GM04504 (cell line): Measurements from ENCODE around the gene ATP6AP2.
"Not testable (repeated sequence)": the region's sequence is repeated elsewhere in the genome, so short reads cannot be mapped to it uniquely, and the experiment has no call there.

Experiments
- DNase-seq: peaks from one replicate; pipeline ENCODE4 v3.0.0-alpha.2; 2012; ENCODE audit warnings: low read depth

ATP6AP2 gene

GRCh38 chrX:40576291-40576690 lies 4.5 kb upstream of the ATP6AP2 start:
- DNase-seq, result no peak

DNA sequence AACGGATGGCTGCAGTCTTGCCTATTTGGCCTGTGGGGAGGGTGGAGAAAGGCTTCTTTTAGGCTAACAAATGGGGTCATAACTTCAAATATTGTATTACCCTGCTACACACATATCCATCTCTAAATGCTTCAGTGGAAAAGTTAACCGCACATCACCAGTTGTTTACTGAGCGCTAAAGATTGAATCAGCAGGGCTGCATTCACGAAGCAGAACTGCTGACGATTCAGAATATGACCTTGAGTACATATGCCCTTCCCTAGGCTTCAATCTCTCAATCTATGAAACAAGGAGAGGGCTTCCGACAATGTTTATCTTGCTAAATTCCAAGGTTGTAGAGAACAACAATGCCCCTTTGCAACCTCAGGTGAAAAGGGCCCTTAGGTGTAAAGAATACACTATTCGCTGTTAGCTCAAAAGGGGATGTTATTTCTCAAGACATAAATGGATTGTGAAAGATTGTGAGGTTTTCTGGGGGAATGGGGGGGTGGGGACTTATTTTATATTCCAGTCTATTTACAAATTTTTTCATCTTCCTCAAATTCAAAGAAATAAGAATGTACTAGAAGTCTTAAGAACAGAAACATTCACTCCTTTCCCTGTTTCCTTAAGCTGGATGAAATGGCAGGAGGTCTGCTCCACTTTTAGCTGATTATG lies 2.6 kb upstream of the ATP6AP2 start:
- DNase-seq, result no peak

DNA sequence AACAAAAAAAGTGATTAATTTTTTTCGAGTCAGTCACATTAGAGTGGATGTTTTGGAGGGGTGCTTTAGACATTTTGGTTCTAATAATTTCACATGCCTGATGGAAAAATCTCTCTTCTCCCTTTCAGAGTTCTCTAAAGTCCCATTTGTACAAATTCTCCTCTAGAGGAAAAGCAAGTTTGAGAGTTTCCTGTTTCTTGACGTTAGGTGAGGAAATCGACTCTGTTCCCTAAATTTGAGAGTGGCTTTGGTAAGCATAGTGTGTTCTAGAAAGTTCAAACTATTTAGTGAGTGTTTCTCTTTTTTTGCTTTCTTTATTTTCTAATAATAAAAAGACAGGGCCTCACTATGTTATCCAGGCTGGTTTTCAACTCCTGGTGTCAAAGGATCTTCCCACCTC lies 1.6 kb upstream of the ATP6AP2 start:
- no peak for DNase-seq

DNA sequence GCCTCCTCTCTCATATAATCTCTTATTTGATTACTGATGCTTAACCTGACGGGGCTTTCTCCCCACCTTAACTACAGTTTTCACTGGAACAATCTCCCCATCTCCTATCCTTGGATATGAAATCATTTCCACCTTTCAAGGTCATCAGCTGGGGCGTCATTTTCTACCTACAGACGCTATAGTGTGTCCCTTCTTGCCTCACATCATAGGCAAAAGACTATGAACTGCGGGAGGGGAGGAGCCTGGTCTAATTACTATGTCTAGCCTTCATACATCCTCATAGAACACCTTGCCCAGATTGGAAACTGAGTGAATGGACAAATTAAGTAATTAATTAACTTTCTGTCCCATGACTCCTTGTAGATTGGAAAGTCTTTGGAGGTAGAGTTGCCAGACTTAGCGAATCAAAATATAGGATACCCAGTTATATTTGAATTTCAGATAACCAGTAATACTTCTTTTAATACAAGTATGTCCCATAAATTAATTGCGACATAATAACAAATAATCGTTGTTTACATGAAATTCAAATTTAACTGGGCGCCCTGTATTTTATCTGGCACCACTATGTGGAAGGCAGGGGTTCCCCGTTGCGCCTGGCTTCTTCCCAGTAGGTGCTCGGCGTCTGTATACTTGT lies 752 bp upstream of the ATP6AP2 start:
- DNase-seq, result no peak

DNA sequence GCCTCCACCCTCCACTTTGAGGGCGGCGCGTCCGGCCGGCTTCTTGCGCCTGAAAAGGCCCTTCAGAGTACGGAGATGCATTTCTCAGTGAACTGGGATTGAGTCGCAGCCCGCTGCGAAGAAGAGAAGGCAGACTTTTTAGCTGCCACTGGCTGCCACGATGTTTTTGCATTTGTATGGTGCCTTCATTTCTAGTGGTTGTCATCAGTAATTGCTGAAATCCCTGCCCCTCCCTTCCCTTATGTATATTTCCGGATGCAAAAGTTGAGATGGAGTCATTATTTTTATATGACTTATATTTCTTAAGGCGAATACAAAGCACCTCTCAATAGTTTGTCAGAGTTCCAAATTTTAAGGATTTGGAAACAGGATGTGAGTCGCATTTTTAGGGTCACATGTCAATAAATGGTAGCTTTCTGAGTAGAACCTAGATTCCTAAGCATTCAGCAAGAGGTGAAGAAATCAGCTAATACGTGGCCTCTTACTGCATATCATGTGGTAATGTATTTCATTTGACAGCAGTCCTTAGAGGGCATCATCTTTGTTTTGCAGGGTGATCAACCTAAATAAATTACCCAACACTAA lies 658 bp downstream of the ATP6AP2 start:
- no peak for DNase-seq

- DNase-seq, result not testable (repeated sequence)
Measured at GRCh38 chrX:40582178-40582577, 1.4 kb downstream of the ATP6AP2 start.

DNA sequence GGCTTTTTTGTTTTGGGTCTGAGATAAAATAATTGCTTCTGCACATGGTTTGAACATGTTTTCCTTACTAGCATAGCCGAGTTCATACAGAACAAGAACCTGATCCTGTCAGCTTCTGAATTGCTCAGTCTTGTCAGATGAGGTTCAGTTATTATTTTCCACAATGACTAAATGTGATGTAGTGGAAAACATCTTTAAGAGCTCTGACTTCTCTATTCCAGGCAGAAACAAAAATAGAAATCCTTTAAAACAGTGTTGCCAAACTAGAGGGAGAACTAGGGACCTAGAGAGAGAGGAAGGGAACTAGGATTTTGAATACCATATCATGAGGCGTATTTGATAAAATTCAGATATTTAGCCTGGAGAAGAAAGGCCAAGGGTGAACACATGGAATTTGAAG lies 2.0 kb downstream of the ATP6AP2 start:
- no peak for DNase-seq

DNA sequence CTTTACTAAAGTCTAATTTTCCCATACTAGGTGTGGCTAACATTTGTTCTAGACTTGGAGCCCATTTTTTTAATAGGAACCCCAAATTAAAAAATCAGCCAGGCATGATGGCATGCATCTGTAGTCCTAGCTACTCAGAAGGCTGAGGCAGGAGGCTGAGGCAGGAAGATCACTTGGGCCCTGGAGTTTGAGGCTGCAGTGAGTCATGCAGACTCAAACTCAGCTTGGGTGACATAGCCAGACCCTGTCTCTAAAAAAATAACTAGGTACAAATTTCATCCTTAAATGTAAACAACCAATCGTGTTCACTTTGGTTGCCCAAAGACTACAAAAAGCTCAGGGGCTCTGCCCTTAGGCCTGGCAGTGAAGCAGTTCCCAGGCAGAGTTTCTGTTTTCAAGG lies 6.9 kb downstream of the ATP6AP2 start:
- DNase-seq, result not testable (repeated sequence)

DNA sequence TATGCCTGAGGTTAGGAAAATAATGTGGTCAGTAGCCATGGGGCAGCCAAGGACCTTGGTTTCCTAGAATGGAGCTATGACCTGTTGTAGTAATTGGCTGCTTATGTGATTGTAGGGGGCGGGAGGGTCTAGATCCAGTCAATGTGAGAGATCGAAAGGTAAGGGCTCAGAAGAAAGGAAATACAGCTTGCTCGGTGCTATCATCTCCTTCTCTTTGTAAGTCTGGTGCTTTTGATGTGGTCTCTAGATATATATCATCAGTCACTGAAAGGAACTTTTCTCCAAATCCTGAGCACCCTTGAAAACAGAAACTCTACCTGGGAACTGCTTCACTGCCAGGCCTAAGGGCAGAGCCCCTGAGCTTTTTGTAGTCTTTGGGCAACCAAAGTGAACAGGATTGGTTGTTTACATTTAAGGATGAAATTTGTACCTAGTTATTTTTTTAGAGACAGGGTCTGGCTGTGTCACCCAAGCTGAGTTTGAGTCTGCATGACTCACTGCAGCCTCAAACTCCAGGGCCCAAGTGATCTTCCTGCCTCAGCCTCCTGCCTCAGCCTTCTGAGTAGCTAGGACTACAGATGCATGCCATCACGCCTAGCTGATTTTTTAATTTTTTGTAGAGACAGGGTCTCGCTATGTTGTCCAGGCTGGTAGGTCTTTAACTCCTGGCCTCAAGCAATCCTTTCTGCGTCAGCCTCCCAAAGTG lies 9.0 kb downstream of the ATP6AP2 start:
- not testable (repeated sequence) for DNase-seq

DNA sequence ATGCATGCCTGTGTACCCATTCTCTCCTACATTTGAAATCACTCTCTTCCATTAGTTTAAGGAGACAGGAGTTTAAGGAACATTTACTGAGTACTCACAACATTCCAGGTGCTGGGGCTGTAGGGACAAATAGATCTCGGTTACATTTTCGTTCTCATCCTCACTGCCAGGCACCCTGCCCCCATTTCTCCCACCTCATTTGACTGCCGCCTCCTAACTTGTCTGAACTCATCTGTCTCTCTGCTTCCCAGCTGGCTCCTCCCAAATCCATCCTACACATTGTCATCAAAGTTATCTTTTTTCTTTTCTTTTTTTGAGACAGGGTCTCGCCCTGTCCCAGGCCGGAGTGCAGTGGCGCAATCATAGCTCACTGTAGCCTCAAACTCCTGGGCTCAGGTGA lies 22.7 kb downstream of the ATP6AP2 start:
- DNase-seq, result no peak

GRCh38 chrX:40607381-40607780 lies 26.6 kb downstream of the ATP6AP2 start:
- no peak for DNase-seq

DNA sequence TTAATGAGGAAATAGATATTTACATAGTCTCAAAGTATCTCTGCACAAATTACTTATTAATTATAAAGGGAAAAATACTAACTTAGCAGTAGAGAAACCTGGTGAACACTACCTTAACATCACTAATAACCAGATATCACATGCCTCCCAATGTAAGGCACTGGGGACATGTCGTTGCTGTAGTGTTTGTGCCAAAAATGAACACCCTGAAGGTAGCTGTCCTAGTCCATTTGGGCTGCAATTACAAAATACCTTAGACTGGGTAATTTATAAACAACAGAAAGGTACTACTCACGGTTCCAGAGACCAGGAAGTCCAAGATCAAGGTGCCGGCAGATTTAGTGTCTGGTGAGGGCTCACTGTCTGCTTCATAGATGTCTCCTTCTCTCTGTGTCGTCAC lies 31.7 kb downstream of the ATP6AP2 start:
- DNase-seq, result no peak

DNA sequence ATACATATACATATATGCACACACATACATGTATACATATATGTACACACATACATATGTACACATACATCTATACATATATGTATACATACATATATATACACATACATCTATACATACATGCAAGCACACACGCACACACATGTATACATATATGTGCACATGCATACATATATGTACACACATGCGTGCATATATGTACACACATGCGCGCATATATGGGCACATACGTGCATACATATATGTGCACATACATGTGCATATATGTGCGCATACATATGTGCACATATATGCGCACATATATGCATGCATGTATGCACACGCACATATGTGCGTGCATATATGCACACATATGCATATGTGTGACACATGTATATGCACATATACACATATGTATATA lies 35.2 kb downstream of the ATP6AP2 start:
- DNase-seq, result no peak

GRCh38 chrX:40617566-40617965 lies 36.8 kb downstream of the ATP6AP2 start:
- no peak for DNase-seq

DNA sequence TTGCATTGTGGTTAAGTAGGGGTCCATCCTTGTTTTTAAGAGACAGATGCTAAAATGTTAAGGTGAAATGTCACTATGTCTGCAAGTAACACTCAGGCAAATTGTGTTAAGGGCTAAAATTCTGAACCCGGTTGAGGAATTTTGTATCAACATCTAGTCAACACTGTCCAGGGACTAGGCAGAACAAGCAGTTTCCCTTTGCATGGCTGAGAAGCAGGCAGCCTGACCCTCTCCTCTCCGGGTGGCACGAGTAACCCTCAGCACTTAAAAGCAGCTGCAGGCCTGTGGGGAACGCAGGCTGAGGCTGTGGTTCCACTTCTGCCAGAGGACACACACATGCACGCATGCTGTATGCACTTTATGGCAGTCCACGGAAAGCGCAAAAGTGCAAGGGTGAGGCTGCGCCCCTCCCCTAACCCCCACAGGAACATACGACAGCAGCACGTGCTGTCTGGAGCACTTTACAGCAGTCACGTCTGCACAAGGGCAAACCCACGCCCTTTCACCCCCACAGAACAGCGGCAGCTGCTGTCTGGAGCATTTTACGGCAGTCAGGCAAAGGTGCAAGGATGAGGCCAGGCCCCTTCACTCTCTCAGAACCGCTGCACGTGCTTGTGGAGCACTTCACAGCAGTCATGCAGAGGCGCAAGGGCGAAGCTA lies 41.8 kb downstream of the ATP6AP2 start:
- DNase-seq, result no peak

- DNase-seq, result no peak
Measured at GRCh38 chrX:40623139-40623536, 42.4 kb downstream of the ATP6AP2 start, which contains the start of gene MPC1L. Gene MPC1L (plus strand): TSS chrX:40623428. CDS start chrX:40623566, 138 bp downstream.

DNA sequence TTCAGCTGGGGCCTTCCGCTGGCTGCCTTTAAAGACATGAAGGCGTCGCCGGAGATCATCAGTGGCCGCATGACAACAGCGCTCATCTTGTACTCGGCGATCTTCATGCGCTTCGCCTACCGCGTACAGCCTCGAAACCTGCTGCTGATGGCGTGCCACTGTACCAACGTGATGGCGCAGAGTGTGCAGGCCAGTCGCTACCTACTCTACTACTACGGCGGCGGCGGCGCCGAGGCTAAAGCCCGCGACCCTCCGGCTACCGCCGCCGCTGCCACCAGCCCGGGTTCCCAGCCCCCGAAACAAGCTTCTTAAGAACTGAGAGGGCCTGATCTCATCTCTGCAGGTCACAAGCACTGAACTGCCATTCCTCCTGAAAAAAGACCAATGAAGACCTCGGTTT lies 42.9 kb downstream of the ATP6AP2 start:
- DNase-seq, result no peak

DNA sequence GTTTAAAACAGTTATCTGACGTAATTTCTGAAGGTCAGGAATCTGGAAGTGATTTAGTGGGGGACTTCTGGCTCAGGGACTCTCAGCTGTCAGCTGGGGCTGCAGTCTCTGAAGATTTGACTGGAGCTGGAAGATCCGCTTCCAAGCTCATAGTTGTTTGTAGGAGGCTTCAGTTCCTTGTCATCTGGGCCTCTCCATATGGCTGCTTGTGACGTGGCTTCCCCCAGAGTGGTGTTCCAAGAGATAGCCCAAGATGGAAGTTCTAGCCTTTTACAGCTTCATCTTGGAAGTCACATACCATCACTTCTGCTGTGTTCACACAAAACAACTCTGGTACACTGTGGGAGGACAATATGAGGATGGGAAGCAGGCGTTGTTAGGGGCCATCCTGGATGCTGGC lies 44.5 kb downstream of the ATP6AP2 start:
- no peak for DNase-seq

GRCh38 chrX:40628506-40628905 lies 47.7 kb downstream of the ATP6AP2 start:
- DNase-seq, result no peak

GRCh38 chrX:40632199-40632598 lies 51.4 kb downstream of the ATP6AP2 start:
- DNase-seq, result no peak

- DNase-seq, result no peak
Measured at GRCh38 chrX:40637687-40638086, 56.9 kb downstream of the ATP6AP2 start.

GRCh38 chrX:40644176-40644575 lies 63.4 kb downstream of the ATP6AP2 start:
- DNase-seq, result no peak
